Ishikawa (cell line): ENCODE measurements around the gene MGAT3.

Source experiments
- CEBPB ChIP-seq: IDR thresholded peaks from 2 replicates; pipeline ENCODE4 v1.6.1; 2012
- EGR1 ChIP-seq: IDR thresholded peaks from 2 replicates; pipeline ENCODE4 v1.6.1; 2012
- EP300 ChIP-seq: IDR thresholded peaks from 2 replicates; pipeline ENCODE4 v1.6.1; 2012; ENCODE audit warnings: borderline replicate concordance
- FOXM1 ChIP-seq: IDR thresholded peaks from 2 replicates; pipeline ENCODE4 v1.6.1; 2012; ENCODE audit warnings: low read depth, borderline replicate concordance
- REST ChIP-seq: IDR thresholded peaks from 2 replicates; pipeline ENCODE4 v1.6.1; 2012; ENCODE audit warnings: low read depth, mild to moderate bottlenecking
- TAF1 ChIP-seq: IDR thresholded peaks from 2 replicates; pipeline ENCODE4 v1.6.1; 2012; ENCODE audit warnings: low read depth, mild to moderate bottlenecking
- USF1 ChIP-seq: IDR thresholded peaks from 2 replicates; pipeline ENCODE4 v1.6.1; 2012
- TF ChIP-seq, protein P1 (sequence below): IDR thresholded peaks from 2 replicates; pipeline ENCODE4 v1.6.1; 2012

- TF ChIP-seq CEBPB = no peak
- TF ChIP-seq TAF1 = no peak
- TF ChIP-seq, protein P1, sequence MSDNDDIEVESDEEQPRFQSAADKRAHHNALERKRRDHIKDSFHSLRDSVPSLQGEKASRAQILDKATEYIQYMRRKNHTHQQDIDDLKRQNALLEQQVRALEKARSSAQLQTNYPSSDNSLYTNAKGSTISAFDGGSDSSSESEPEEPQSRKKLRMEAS = no peak
- no peak for TF ChIP-seq REST
- no peak for TF ChIP-seq EGR1
- TF ChIP-seq FOXM1 = no peak
- no peak for TF ChIP-seq USF1
- TF ChIP-seq EP300 = no peak
Observed at GRCh38 chr22:39419911-39420310, 36.9 kb upstream of the MGAT3 start.
